Measurements from ENCODE around the gene SLC11A2.

- TF ChIP-seq, protein P1, sequence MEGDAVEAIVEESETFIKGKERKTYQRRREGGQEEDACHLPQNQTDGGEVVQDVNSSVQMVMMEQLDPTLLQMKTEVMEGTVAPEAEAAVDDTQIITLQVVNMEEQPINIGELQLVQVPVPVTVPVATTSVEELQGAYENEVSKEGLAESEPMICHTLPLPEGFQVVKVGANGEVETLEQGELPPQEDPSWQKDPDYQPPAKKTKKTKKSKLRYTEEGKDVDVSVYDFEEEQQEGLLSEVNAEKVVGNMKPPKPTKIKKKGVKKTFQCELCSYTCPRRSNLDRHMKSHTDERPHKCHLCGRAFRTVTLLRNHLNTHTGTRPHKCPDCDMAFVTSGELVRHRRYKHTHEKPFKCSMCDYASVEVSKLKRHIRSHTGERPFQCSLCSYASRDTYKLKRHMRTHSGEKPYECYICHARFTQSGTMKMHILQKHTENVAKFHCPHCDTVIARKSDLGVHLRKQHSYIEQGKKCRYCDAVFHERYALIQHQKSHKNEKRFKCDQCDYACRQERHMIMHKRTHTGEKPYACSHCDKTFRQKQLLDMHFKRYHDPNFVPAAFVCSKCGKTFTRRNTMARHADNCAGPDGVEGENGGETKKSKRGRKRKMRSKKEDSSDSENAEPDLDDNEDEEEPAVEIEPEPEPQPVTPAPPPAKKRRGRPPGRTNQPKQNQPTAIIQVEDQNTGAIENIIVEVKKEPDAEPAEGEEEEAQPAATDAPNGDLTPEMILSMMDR (IDR thresholded peaks at IDR 0.05): no peak
- no peak for TF ChIP-seq POLR2A (IDR thresholded peaks at IDR 0.05)
These were observed 93.3 kb downstream of the SLC11A2 start for GRCh38 chr12:50932787-50933280.
